OCI-LY1 (cell line): ENCODE results near the gene BMF.

Experiments
- H2AFZ ChIP-seq: fragments of 200-600 bp; sonication (generic), shearing (Covaris generic); 2 replicates; pipeline ENCODE4 v1.6.0; 2014; ENCODE audit warnings: antibody characterized with exemption, mild to moderate bottlenecking, low read length
- H3F3A ChIP-seq: fragments of 200-600 bp; sonication (generic), shearing (Covaris generic); 2 replicates; pipeline ENCODE4 v1.6.0; 2014; ENCODE audit warnings: mild to moderate bottlenecking, antibody characterized with exemption, low read length, moderate library complexity; ENCODE audit not compliant: insufficient read depth
- H3K27ac ChIP-seq: fragments of 200-600 bp; sonication (generic); 2 replicates; pipeline ENCODE4 v1.5.1; 2014; ENCODE audit warnings: low read length, mixed run types, mild to moderate bottlenecking, low read depth; ENCODE audit not compliant: poor library complexity, severe bottlenecking
- H3K27me3 ChIP-seq: fragments of 200-600 bp; sonication (generic); 2 replicates; pipeline ENCODE4 v1.6.0; 2014; ENCODE audit warnings: antibody characterized with exemption, mild to moderate bottlenecking, low read length, moderate library complexity; ENCODE audit not compliant: insufficient read depth
- H3K36me3 ChIP-seq: fragments of 200-600 bp; sonication (generic); 2 replicates; pipeline ENCODE4 v1.6.1; 2014; ENCODE audit warnings: mild to moderate bottlenecking, antibody characterized with exemption, low read length, moderate library complexity, mixed read lengths; ENCODE audit not compliant: insufficient read depth
- H3K4me1 ChIP-seq: fragments of 200-600 bp; sonication (generic); 2 replicates; pipeline ENCODE4 v1.5.1; 2014; ENCODE audit warnings: mild to moderate bottlenecking, low read length, moderate library complexity; ENCODE audit not compliant: insufficient read depth, severe bottlenecking
- H3K4me2 ChIP-seq: fragments of 200-600 bp; sonication (generic), shearing (Covaris generic); 2 replicates; pipeline ENCODE4 v1.6.1; 2014; ENCODE audit warnings: low read length
- H3K4me3 ChIP-seq: fragments of 200-600 bp; sonication (generic); 2 replicates; pipeline ENCODE4 v1.5.1; 2014; ENCODE audit warnings: low read length, low read depth, mild to moderate bottlenecking, mixed read lengths; ENCODE audit not compliant: poor library complexity, severe bottlenecking
- H3K79me2 ChIP-seq: fragments of 200-600 bp; shearing (Covaris generic); 2 replicates; pipeline ENCODE4 v1.6.1; 2016; ENCODE audit warnings: mixed run types, low read length, mixed read lengths; ENCODE audit not compliant: insufficient read depth
- H3K9ac ChIP-seq: fragments of 200-600 bp; sonication (generic), shearing (Covaris generic); 2 replicates; pipeline ENCODE4 v1.6.1; 2014; ENCODE audit warnings: mild to moderate bottlenecking, low read length, mixed read lengths
- H3K9me2 ChIP-seq: fragments of 200-600 bp; sonication (generic), shearing (Covaris generic); 2 replicates; pipeline ENCODE4 v1.6.1; 2014; ENCODE audit warnings: low read depth, mild to moderate bottlenecking, low read length, mixed read lengths
- H3K9me3 ChIP-seq: fragments of 200-600 bp; shearing (Covaris generic); 2 replicates; pipeline ENCODE4 v1.6.1; 2014; ENCODE audit warnings: low read length, mixed read lengths
- H4K20me1 ChIP-seq: fragments of 200-600 bp; sonication (generic), shearing (Covaris generic); 2 replicates; pipeline ENCODE4 v1.6.0; 2016; ENCODE audit warnings: mild to moderate bottlenecking, low read length; ENCODE audit not compliant: insufficient read depth
- CTCF ChIP-seq: fragments of 200-600 bp; sonication (generic), shearing (Covaris generic); IDR thresholded peaks from 2 replicates; pipeline ENCODE4 v1.5.1; 2017; ENCODE audit warnings: mild to moderate bottlenecking, antibody characterized with exemption, low read length, moderate library complexity, mixed read lengths
- EZH2 ChIP-seq: fragments of 200-600 bp; sonication (generic), shearing (Covaris generic); IDR thresholded peaks from 2 replicates; pipeline ENCODE4 v1.8.0; 2017; ENCODE audit warnings: borderline replicate concordance, mixed run types, mild to moderate bottlenecking, antibody characterized with exemption, low read length, moderate library complexity, mixed read lengths

Gene BMF

GRCh38 chr15:40100947-40101905, 7.5 kb downstream of the BMF start:
- Histone ChIP-seq H3K9me3 (no peaks in the 10 kb centered on the region), H3K9ac (peak overlapping the region; percentile 57), H3K79me2 (no peaks in the 10 kb centered on the region), H3K27ac (peak overlapping the region; percentile 99), H4K20me1 (no peaks in the 10 kb centered on the region), H3K4me3 (no peak overlapping the region), H3F3A (peaks cover 5% of the 10 kb centered on the region; the same call in 1 of the 2 replicates), H2AFZ (no peak overlapping the region), H3K36me3 (peaks cover 58% of the 10 kb centered on the region; the same call in 1 of the 2 replicates), H3K9me2 (no peaks in the 10 kb centered on the region), H3K27me3 (no peaks in the 10 kb centered on the region), H3K4me1 (peaks cover 100% of the 10 kb centered on the region), H3K4me2 (peak overlapping the region; percentile 40)
- TF ChIP-seq CTCF (no peak), EZH2 (no peak)

- Histone ChIP-seq H3K27ac (peak overlapping the region; percentile 99), H3K9ac (peak overlapping the region; percentile 57), H3K9me3 (no peaks in the 10 kb centered on the region), H3K4me3 (no peak overlapping the region), H3K36me3 (peaks cover 58% of the 10 kb centered on the region; the same call in 1 of the 2 replicates), H3K4me1 (peaks cover 100% of the 10 kb centered on the region), H3K27me3 (no peaks in the 10 kb centered on the region), H3K4me2 (peak overlapping the region; percentile 40; the same call in 1 of the 2 replicates), H3F3A (0 out of 2 replicates have a peak, but pooled peaks cover 5% of the 10 kb centered on the region), H2AFZ (no peak overlapping the region), H3K79me2 (no peaks in the 10 kb centered on the region), H3K9me2 (no peaks in the 10 kb centered on the region), H4K20me1 (no peaks in the 10 kb centered on the region)
- no peak for TF ChIP-seq CTCF
- TF ChIP-seq EZH2, result no peak
Measured at GRCh38 chr15:40100123-40100946, 8.3 kb downstream of the BMF start.

DNA sequence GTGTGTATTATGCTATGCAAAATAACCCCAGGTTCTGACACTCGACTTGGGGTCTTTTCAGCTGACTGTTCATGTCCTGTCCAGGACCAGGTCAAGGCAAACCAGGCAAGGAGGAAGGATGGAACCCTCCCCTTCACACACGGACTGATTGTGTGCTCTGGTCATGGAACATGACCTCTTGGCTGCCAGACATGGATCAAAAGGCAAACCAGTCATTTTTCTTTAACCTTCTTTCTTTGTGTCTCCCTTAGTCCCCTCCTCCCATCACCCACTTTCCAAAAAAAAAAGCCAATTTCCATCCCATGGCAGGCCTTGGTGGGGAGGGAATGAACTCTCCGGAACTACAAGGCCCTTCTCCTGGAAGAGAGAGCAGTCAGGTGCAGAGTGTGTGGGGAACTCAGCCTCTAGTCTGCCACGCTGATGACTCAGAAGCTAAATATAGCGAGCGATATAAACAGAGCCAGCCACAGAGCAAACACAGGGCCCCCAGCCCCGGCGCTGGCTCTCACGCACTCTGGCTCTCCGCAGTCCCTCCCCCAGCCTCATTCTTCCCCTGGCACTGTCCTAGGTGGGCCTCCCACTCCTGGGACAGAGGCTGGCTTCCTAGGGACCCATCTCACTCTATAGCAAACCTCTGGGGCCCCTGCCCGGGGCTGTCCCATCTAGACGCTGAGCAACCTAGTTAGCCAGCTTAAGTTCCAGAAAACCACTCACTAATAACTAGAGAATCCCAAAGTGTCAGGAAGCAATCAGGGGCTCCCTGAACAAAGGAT, 10.0 kb downstream of the BMF start:
- peaks cover 100% of the 10 kb centered on the region for H3K4me1 ChIP-seq
- peak overlapping the region; percentile 64 for H3K4me2 ChIP-seq
- H2AFZ ChIP-seq, result no peak overlapping the region
- peak overlapping the region; percentile 67 for H3K9ac ChIP-seq
- TF ChIP-seq EZH2 (no peak), CTCF (no peak)
- H3K79me2 ChIP-seq, result no peaks in the 10 kb centered on the region
- H3K27me3 ChIP-seq, result no peaks in the 10 kb centered on the region
- 0 out of 2 replicates have a peak, but pooled peaks cover 8% of the 10 kb centered on the region for H3F3A ChIP-seq
- peaks cover 50% of the 10 kb centered on the region; the same call in 1 of the 2 replicates for H3K36me3 ChIP-seq
- no peaks in the 10 kb centered on the region for H3K9me2 ChIP-seq
- H3K9me3 ChIP-seq, result no peaks in the 10 kb centered on the region
- H4K20me1 ChIP-seq, result no peaks in the 10 kb centered on the region
- peak overlapping the region; percentile 23 for H3K4me3 ChIP-seq
- H3K27ac ChIP-seq, result peak overlapping the region; percentile 99
